WERI-Rb-1 (cell line): ENCODE measurements around the gene BCKDK.
"Not testable (repeated sequence)": the region's sequence is repeated elsewhere in the genome, so short reads cannot be mapped to it uniquely, and the experiment has no call there.

Source experiments
- DNase-seq: peaks from one replicate; pipeline ENCODE4 v3.0.0-alpha.2; 2020
- H3K27ac ChIP-seq: fragments of 250-450 bp; sonication (Bioruptor Pico); 2 replicates; pipeline ENCODE4 v1.5.1; 2020; ENCODE audit warnings: mild to moderate bottlenecking, moderate library complexity
- H3K27me3 ChIP-seq: fragments of 250-450 bp; sonication (Bioruptor Pico); 2 replicates; pipeline ENCODE4 v1.5.1; 2021; ENCODE audit warnings: mild to moderate bottlenecking, low read depth, moderate library complexity; ENCODE audit not compliant: insufficient read depth, severe bottlenecking
- H3K36me3 ChIP-seq: fragments of 250-450 bp; sonication (Bioruptor Pico); 2 replicates; pipeline ENCODE4 v1.5.1; 2020; ENCODE audit warnings: mild to moderate bottlenecking, moderate library complexity
- H3K4me3 ChIP-seq: 2 replicates; pipeline ENCODE4 v1.5.1; 2011; ENCODE audit warnings: low read depth, mild to moderate bottlenecking, control low read depth, low read length
- H3K9me3 ChIP-seq: fragments of 250-450 bp; sonication (Bioruptor Pico); 2 replicates; pipeline ENCODE4 v1.5.1; 2021; ENCODE audit warnings: mild to moderate bottlenecking, moderate library complexity; ENCODE audit not compliant: severe bottlenecking
- CTCF ChIP-seq: IDR thresholded peaks from 2 replicates; pipeline ENCODE4 v1.5.1; 2011; ENCODE audit warnings: low read depth, mild to moderate bottlenecking, control low read depth, inconsistent platforms, low read length

BCKDK gene

GRCh38 chr16:31143011-31143693 is 35.0 kb downstream of the BCKDK start:
- Histone ChIP-seq H3K4me3 (no peak overlapping the region), H3K9me3 (no peaks in the 10 kb centered on the region), H3K36me3 (no peaks in the 10 kb centered on the region), H3K27me3 (no peaks in the 10 kb centered on the region), H3K27ac (no peak overlapping the region; the same call in 1 of the 2 replicates)
- TF ChIP-seq CTCF = no peak
- no peak for DNase-seq

- no peak overlapping the region for H3K4me3 ChIP-seq
- H3K36me3 ChIP-seq = no peaks in the 10 kb centered on the region
- no peak for DNase-seq
- no peaks in the 10 kb centered on the region for H3K27me3 ChIP-seq
- no peaks in the 10 kb centered on the region for H3K9me3 ChIP-seq
- H3K27ac ChIP-seq = no peak overlapping the region
- peak; percentile 25; the same call in 1 of the 2 replicates for TF ChIP-seq CTCF
Measured at GRCh38 chr16:31143694-31144148, 35.5 kb downstream of the BCKDK start.

GRCh38 chr16:31144418-31144817 is 36.2 kb downstream of the BCKDK start:
- H3K27ac ChIP-seq, H3K36me3 ChIP-seq, H3K4me3 ChIP-seq, H3K27me3 ChIP-seq, H3K9me3 ChIP-seq: not testable (repeated sequence)
- DNase-seq = peak; percentile 26

GRCh38 chr16:31145398-31145990 is 37.3 kb downstream of the BCKDK start:
- no peaks in the 10 kb centered on the region for H3K36me3 ChIP-seq
- no peak for TF ChIP-seq CTCF
- H3K27ac ChIP-seq = no peak overlapping the region
- no peaks in the 10 kb centered on the region for H3K9me3 ChIP-seq
- DNase-seq = no peak
- H3K27me3 ChIP-seq = no peaks in the 10 kb centered on the region
- H3K4me3 ChIP-seq = no peak overlapping the region

GRCh38 chr16:31147574-31147973 is 39.4 kb downstream of the BCKDK start:
- no peaks in the 10 kb centered on the region for H3K9me3 ChIP-seq
- TF ChIP-seq CTCF = no peak
- H3K27ac ChIP-seq = no peak overlapping the region
- no peak for DNase-seq
- H3K27me3 ChIP-seq = no peaks in the 10 kb centered on the region
- no peak overlapping the region for H3K4me3 ChIP-seq
- H3K36me3 ChIP-seq = no peaks in the 10 kb centered on the region

GRCh38 chr16:31148281-31148728 is 40.1 kb downstream of the BCKDK start:
- Histone ChIP-seq H3K36me3 (no peaks in the 10 kb centered on the region), H3K4me3 (no peak overlapping the region), H3K27me3 (no peaks in the 10 kb centered on the region), H3K27ac (no peak overlapping the region), H3K9me3 (no peaks in the 10 kb centered on the region)
- DNase-seq = no peak
- TF ChIP-seq CTCF = no peak
